Gastrocnemius medialis (tissue), 4 donors: ENCODE measurements around the gene ADAT2. TPM values are rescaled to one million over a fixed set of nuclear protein-coding genes. Genes with fewer than 3 reads are reported as not detected.
"Not testable (repeated sequence)": the region's sequence is repeated elsewhere in the genome, so short reads cannot be mapped to it uniquely, and the experiment has no call there.

Experiments used
- ATAC-seq, 2 donors: fragments of 150-250 bp; one replicate each; pipeline ENCODE4 v1.9.1; 2016
- DNase-seq, 2 donors: peaks; one replicate each; pipeline ENCODE4 v3.0.0-alpha.2; 2019
- H3K27ac ChIP-seq, 4 donors: fragments of 200-600 bp; sonication (generic); 1 replicate in 1 of 4; 2 replicates in 3 of 4; pipeline ENCODE4 v1.5.1; 2016 to 2018; ENCODE audit warnings: mild to moderate bottlenecking in 2 of 4, moderate library complexity in 1 of 4
- H3K27me3 ChIP-seq, 3 donors: fragments of 200-600 bp; sonication (generic) in 2 of 3; 1 replicate in 1 of 3; 2 replicates in 2 of 3; pipeline versions ENCODE4 v1.5.1 to v1.6.0; 2016 to 2019; ENCODE audit warnings: mild to moderate bottlenecking in 1 of 3, moderate library complexity in 1 of 3
- H3K36me3 ChIP-seq, 2 donors: fragments of 200-600 bp; sonication (generic) in 1 of 2; one replicate each; pipeline ENCODE4 v1.5.1; 2017 to 2018
- H3K4me1 ChIP-seq, 2 donors: fragments of 200-600 bp; sonication (generic) in 1 of 2; one replicate each; pipeline ENCODE4 v1.5.1; 2016 to 2017; ENCODE audit warnings: mild to moderate bottlenecking in 2 of 2
- H3K4me3 ChIP-seq, 4 donors: fragments of 200-600 bp; sonication (generic) in 3 of 4; 1 replicate in 1 of 4; 2 replicates in 3 of 4; pipeline ENCODE4 v1.5.1; 2016 to 2019; ENCODE audit warnings: mild to moderate bottlenecking in 2 of 4
- H3K9me3 ChIP-seq, 3 donors: fragments of 200-600 bp; sonication (generic) in 2 of 3; 1 replicate in 1 of 3; 2 replicates in 2 of 3; pipeline ENCODE4 v1.5.1; 2016 to 2019
- CTCF ChIP-seq, 5 experiments: fragments of 450-650 bp in 3 of 5; fragments of 200-600 bp in 2 of 5; sonication (generic) in 2 of 5; IDR thresholded peaks in 4 of 5; conservative IDR thresholded peaks in 1 of 5; 1 replicate in 4 of 5; 2 replicates in 1 of 5; pipeline ENCODE4 v1.5.1; 2016 to 2019; ENCODE audit warnings: antibody characterized with exemption in 5 of 5, mild to moderate bottlenecking in 3 of 5, moderate library complexity in 3 of 5
- POLR2A ChIP-seq, 2 donors: fragments of 450-650 bp; IDR thresholded peaks; one replicate each; pipeline ENCODE4 v1.6.1; 2017; ENCODE audit warnings: antibody characterized with exemption in 2 of 2, mild to moderate bottlenecking in 2 of 2, moderate library complexity in 2 of 2
- in situ Hi-C, 4 donors: fragments of 200-750 bp; cut with MboI; loops; one replicate each; pipeline versions ENCODE4 v1.15.0 to v1.8.0; 2017; ENCODE audit warnings: low sequenced_read_pairs in 4 of 4
- intact Hi-C: fragments of 100-400 bp; cut with DNase I; formaldehyde crosslinking; loops from one replicate; pipeline ENCODE4 v1.15.1; 2023; ENCODE audit warnings: low total_unique reads
- total RNA-seq, 4 donors: library from RNA; depleted of rRNA; stranded (reverse); fragments of >200 nt; gene quantifications; one replicate each; pipeline versions ENCODE4 v1.1.0 to v1.2.3, GENCODE V29; 2016

The ADAT2 gene
- total RNA-seq, 4 donors from 2014 or later, result 0.16 to 4.4 (median 0.94) TPM

GRCh38 chr6:143476545-143476944, 26.1 kb upstream of the ADAT2 start:
- Histone ChIP-seq H3K27ac (no peak overlapping the region), H3K27me3 (no peaks in the 10 kb centered on the region), H3K36me3 (peaks cover 0 to 50% of the 10 kb centered on the region in 2 donors), H3K4me1 (no peaks in the 10 kb centered on the region), H3K4me3 (no peak overlapping the region), H3K9me3 (no peaks in the 10 kb centered on the region)
- DNase-seq (no peak), ATAC-seq (no peak)
- intact Hi-C loops, result no loop called here
- no peak for TF ChIP-seq CTCF (IDR thresholded peaks at IDR 0.05 in 4 of 5, conservative IDR thresholded peaks at IDR 0.05 in 1 of 5)
- TF ChIP-seq POLR2A (IDR thresholded peaks at IDR 0.05), result no peak
- in situ Hi-C loops, result no loop called here

GRCh38 chr6:143471822-143472221, 21.3 kb upstream of the ADAT2 start:
- Histone ChIP-seq H3K27ac (no peak overlapping the region), H3K36me3 (peaks cover 0 to 41% of the 10 kb centered on the region in 2 donors), H3K4me1 (no peaks in the 10 kb centered on the region), H3K9me3 (no peaks in the 10 kb centered on the region), H3K4me3 (no peak overlapping the region), H3K27me3 (no peaks in the 10 kb centered on the region)
- ATAC-seq (no peak), DNase-seq (no peak)
- in situ Hi-C loops (no loop called here), intact Hi-C loops (no loop called here)
- TF ChIP-seq POLR2A (IDR thresholded peaks at IDR 0.05) (no peak), CTCF (IDR thresholded peaks at IDR 0.05 in 4 of 5, conservative IDR thresholded peaks at IDR 0.05 in 1 of 5) (no peak)

- H3K27ac ChIP-seq, H3K27me3 ChIP-seq, intact Hi-C loops, H3K9me3 ChIP-seq, in situ Hi-C loops, ATAC-seq, H3K4me1 ChIP-seq, DNase-seq, H3K4me3 ChIP-seq: not testable (repeated sequence)
- H3K36me3 ChIP-seq, result peaks cover 0 to 25% of the 10 kb centered on the region in 2 donors
Measured at GRCh38 chr6:143468823-143469222, 18.3 kb upstream of the ADAT2 start.

- Histone ChIP-seq H3K36me3 (peaks cover 3 to 23% of the 10 kb centered on the region in 2 donors), H3K4me3 (no peak overlapping the region), H3K4me1 (no peaks in the 10 kb centered on the region), H3K27me3 (no peaks in the 10 kb centered on the region), H3K27ac (no peak overlapping the region), H3K9me3 (no peaks in the 10 kb centered on the region)
- intact Hi-C loops (no loop called here), in situ Hi-C loops (no loop called here)
- DNase-seq, result no peak
- no peak for ATAC-seq
- TF ChIP-seq POLR2A (IDR thresholded peaks at IDR 0.05), result no peak
- TF ChIP-seq CTCF (IDR thresholded peaks at IDR 0.05 in 4 of 5, conservative IDR thresholded peaks at IDR 0.05 in 1 of 5), result no peak
Measured at GRCh38 chr6:143468026-143468425, 17.5 kb upstream of the ADAT2 start.

GRCh38 chr6:143465546-143465945, 15.1 kb upstream of the ADAT2 start:
- peaks cover 3 to 16% of the 10 kb centered on the region in 2 donors for H3K36me3 ChIP-seq
- H3K27ac ChIP-seq, result no peak overlapping the region
- no peaks in the 10 kb centered on the region for H3K27me3 ChIP-seq
- in situ Hi-C loops (no loop called here), intact Hi-C loops (no loop called here)
- H3K4me1 ChIP-seq, result no peaks in the 10 kb centered on the region
- no peak overlapping the region for H3K4me3 ChIP-seq
- ATAC-seq (no peak), DNase-seq (no peak)
- H3K9me3 ChIP-seq, result no peaks in the 10 kb centered on the region
- TF ChIP-seq CTCF (IDR thresholded peaks at IDR 0.05 in 4 of 5, conservative IDR thresholded peaks at IDR 0.05 in 1 of 5) (no peak), POLR2A (IDR thresholded peaks at IDR 0.05) (no peak)
